Measurements from ENCODE around the gene CNOT2.
"Not testable (repeated sequence)": the region's sequence is repeated elsewhere in the genome, so short reads cannot be mapped to it uniquely, and the experiment has no call there.

The CNOT2 gene

DNA sequence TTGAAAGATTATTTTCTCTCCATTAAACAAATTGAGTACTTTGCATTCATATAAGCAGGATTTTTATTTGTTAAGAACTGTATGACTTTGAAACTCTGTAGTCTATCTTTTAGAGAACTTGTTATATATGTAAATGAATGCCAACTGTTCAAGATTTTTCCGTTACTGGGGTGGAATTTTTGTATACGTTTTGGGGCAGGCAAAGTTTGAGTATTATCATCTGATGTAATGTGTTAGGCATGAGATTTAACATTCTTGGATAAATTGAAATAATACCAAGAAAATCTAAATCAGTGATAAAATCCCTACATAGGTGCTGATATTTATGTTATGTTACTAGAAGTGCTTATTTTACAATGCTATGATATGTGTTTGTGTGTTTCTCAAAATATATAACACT lies 8.4 kb downstream of the CNOT2 start:
- DNase-seq (ENCODE audit: low spot score): no peak

DNA sequence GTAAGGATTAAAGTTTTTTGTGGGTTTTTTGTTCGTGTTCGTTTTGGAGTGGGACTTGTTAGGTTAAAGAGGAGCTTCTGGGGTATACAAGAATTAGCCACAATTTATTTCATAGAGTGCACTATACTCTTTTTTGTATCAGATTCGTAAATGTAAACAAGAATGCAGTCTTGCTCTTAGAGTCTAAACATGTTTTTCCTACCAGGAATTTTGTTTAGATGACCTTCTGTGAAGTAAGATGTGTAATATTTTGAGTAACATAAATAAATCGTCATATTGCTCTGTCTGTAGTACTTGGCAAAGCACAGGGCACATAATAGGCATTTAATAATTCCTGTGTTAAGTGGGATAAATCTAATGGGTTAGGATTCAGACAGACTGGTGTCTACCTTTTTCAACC lies 9.6 kb downstream of the CNOT2 start:
- DNase-seq (ENCODE audit: low spot score): no peak

DNA sequence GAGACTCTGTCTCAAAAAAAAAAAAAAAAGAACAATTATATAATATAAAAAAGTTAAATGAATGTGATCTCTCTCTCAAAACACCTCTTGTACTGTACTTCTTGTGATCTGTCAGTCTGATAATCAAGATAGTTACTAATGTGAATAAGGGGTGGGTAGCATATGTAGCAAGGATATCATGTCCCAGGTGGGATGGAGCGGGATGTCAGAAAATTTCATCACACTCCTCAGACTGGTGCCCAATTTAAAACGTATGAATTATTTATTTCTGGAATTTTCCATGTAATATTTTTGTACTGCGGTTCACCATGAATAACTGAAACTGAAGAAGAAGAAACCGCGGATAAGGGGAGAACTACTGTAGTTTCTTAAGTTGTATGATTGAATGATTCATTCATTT lies 11.0 kb downstream of the CNOT2 start:
- DNase-seq (ENCODE audit: low spot score): no peak

- no peak for DNase-seq (ENCODE audit: low spot score)
Observed at GRCh38 chr12:70254846-70255245, 11.6 kb downstream of the CNOT2 start.

DNA sequence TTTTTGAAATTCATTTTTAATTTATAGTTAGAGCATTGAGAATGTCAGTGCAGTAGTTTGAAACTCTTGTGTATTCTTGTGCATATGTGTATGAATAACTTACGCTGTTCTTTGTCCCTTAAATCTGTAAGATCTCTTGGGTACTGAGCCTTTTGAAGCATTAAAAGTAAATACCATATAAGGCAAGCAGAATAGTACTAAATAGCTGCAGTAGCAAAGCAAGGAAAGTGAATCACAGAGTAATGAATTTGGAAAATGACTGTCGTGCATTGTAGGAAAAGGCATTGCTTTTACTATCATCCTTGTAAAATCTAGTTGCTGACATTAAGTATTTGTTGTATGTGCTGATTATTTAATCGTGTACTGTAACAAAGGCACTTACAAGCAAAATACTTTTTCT lies 12.1 kb downstream of the CNOT2 start:
- DNase-seq (ENCODE audit: low spot score): no peak

GRCh38 chr12:70258605-70259403 lies 15.6 kb downstream of the CNOT2 start:
- DNase-seq (ENCODE audit: low spot score): no peak

- DNase-seq (ENCODE audit: low spot score): no peak
Observed at GRCh38 chr12:70260646-70261045, 17.4 kb downstream of the CNOT2 start.

DNA sequence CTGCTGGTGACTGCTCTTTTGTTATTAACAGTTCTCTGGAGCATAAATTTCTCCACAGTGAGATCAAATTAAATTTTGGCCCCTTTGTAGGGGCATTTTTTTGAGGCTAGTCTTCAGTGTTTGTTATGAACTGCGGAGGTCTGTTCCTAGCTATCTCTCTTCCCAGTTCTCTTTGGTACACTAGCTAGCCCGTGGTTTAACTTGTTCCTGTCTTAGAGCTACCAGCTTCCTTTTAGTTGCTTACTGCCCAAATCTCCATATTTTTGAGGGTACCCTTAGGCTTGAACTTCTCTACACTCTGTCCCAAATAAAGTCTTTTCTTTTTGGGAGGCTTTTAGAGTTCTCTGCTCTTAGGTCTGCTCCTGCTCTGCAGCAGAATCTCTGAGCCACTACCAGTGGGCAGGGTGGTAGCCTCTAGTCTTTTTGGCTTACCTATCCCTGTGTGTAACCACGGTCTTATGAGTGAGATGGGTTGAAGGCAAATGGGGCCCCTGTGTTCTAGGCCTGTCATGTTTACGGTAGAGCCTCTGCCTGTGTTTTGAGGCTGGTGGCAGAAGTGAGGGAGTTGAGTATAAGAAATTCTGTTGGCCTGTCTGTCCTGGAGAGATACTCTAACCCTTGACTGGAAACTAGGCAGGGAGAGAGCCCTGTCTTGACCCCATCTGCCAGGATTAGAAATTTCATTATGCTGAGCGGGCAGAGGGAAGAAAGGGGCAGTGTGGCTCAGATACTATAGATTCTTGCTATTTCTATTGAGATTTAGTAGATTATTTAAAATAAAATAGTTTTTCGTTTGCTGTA lies 21.0 kb downstream of the CNOT2 start:
- no peak for DNase-seq (ENCODE audit: low spot score)

GRCh38 chr12:70265132-70265531 lies 21.9 kb downstream of the CNOT2 start:
- no peak for DNase-seq (ENCODE audit: low spot score)

GRCh38 chr12:70267550-70267949 lies 24.3 kb downstream of the CNOT2 start:
- no peak for DNase-seq (ENCODE audit: low spot score)

DNA sequence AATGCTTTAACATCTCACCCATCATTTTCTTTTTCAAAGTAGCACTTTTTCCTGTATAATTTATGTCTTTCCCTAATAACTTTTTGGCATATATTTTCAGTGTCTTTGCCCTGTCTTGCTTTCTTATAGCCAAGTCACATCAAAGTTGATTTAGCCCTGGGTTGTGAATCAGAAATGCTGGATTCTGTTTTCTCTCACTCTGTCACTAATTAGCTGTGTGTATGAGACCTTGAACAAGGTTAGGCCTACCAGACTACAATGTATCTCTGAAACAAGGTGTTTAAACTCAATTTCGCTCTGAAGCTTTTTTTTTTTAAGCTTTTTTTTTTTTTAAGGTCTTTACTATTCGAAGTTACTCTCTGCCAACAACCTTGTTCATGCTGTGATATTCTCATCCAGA lies 25.7 kb downstream of the CNOT2 start:
- DNase-seq (ENCODE audit: low spot score): no peak

DNA sequence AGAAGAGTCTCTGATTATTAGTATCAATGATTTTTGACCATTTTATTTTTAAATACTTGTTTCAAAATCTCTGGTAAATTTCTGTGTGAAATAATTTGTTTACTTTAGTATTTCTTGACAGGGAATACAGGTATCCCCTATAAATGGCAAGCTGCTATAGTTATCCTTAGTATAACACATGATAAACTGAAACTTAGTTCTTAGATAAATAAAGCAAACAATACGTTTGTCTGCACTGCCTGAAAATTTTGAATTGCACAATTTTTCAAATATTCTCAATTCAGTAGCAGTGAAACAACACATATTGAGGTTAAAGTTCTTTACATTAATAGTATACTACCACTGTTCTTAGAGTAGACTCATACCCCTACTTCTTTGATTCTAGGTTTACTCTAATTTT lies 26.9 kb downstream of the CNOT2 start:
- DNase-seq (ENCODE audit: low spot score): no peak

DNA sequence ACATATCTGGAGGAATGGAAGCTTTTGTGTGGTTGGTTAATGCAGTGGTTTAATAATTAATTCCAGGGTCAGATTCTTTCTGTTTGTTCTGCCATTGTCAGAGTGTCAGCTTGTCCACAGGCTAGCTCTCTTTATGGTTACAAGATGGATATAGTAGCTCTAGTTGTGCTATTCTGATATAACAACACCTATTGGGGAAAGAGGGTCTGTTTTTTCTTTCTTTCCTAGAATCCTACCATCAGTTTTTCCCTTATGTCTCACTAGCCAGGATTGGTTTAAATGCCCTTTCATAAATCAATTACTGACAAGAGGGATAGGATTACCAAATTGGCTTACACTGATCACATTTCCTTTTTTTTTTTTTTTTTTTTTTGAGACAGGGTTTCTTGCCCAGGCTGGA lies 27.8 kb downstream of the CNOT2 start:
- no peak for DNase-seq (ENCODE audit: low spot score)

DNA sequence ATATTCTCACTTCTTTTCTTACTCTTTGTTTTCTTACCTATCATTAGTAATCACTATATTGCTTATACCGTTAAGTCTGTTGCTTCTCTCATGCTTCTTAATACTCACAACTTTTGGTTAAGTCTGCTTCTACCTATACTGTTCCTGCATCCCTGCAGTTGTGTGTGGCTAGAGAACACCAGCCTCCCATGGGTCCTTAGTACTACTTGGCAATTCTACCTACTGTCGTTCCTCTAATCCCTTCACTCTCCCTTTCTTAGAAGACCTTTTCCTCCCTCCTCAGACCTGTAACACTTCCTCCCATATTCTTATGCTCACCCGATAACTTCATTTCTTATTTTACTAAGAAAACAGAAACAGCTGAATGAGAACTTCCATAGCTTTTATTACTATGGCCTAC lies 29.3 kb downstream of the CNOT2 start:
- no peak for DNase-seq (ENCODE audit: low spot score)

DNA sequence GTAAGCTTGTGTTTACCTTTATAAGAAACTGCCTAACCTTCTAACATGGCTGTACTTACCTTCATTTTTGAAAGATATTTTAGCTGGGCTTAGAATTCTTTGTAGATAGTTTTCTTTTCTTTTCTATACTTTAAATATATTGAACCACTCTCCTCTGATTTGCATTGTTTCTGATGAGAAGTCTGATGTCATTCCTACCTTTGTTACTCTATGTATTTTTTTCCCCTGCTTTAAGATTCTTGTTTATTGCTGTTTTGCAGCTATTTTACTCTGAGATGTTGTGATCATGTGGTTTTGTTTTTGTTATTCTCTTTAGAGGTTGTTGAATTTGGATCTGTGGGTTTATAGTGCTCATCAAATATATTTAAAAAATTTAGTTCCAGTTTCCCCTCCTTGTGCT lies 31.8 kb downstream of the CNOT2 start:
- no peak for DNase-seq (ENCODE audit: low spot score)

DNA sequence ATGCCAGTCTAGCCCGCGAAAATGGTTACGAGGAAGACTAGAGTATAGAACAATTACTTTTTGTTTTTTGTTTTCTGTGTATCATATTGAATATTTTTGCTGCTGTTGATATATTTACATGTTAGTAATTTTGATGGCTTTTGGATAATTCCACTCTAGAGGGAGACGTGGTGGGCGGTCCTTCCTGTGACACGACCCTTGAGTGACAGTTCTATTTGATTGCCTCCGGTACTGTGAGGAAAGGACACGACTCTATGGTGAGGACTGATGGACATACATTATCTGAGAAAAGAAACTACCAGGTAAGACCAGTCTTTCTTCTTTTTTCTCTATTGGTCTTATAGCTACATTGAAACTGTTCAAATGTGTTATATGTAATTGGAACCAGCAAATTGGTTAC lies 34.7 kb downstream of the CNOT2 start:
- DNase-seq (ENCODE audit: low spot score): no peak

DNA sequence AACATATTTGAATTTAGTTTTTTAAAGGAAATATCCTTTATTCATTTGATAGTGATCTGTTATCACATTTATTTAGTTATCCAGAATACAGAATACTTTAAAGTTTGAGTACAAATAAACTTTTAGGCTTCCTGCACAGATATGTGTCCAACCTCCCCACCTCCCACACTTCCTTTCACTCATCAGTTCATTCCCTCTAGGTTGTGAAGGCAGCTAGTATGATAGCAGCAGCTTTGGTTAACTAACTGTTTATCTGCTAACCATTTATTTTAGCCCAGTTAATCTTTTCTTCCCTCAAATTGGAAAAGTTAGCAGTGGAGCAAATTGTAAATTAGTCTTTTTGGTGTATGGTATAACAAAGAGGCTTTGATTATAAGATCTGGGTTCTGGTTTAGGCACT lies 35.7 kb downstream of the CNOT2 start:
- DNase-seq (ENCODE audit: low spot score): no peak

DNA sequence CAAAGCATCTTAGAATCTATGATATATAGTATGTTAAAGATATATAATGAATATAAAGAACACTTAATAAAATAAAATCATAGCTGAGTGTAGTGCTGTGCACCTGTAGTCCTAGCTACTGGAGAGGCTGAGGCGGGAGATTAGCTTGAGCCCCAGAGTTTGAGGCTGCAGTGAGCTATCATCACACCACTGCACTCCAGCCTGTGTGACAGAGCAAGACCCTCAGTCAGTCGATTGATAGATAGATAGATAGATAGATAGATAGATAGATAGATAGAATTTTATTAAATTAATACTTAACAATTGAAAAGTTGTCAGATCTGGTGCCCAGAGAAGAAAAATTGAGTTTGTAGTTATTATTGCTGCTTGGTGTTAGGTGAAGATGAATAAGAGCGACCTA lies 40.0 kb downstream of the CNOT2 start:
- DNase-seq (ENCODE audit: low spot score): no peak

DNA sequence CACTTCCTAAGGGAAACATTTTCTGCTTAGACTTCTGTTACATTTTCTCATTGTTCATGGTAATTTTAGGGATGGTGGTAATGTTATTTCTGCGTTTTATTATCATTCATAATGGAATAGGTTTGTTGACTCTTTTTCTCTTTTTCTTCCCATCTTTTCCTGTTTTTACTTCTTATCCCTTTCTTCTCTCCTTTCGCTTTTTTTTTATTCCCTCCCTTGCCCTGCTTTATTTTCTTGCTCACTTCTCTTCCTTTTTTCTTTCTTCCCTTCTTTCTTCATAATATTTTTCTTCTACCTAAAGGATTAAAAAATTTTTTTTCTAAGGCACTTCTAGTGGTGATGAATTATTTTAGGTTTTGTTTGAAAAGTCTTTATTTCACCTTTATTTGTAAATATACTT lies 45.6 kb downstream of the CNOT2 start:
- DNase-seq (ENCODE audit: low spot score): no peak

DNA sequence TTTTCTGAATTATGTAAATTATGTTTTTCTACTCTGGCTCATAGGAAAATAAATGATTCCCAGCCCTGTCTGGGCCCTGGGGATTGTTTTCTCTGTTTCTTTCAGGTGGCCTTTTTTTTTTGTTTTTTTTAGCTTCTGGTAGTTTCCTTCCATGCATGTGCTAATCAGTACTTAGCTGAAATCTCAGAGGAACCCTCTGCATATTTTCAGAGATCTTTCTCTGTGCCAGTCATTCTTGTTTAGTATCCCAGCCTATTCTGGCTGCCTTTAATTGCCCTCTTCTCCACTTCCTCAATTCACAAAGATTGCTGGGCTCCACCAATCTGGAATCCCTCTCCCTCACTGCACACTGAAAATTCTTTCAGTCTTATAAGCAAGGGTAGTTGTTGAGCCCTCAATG lies 46.9 kb downstream of the CNOT2 start:
- DNase-seq (ENCODE audit: low spot score): no peak

DNA sequence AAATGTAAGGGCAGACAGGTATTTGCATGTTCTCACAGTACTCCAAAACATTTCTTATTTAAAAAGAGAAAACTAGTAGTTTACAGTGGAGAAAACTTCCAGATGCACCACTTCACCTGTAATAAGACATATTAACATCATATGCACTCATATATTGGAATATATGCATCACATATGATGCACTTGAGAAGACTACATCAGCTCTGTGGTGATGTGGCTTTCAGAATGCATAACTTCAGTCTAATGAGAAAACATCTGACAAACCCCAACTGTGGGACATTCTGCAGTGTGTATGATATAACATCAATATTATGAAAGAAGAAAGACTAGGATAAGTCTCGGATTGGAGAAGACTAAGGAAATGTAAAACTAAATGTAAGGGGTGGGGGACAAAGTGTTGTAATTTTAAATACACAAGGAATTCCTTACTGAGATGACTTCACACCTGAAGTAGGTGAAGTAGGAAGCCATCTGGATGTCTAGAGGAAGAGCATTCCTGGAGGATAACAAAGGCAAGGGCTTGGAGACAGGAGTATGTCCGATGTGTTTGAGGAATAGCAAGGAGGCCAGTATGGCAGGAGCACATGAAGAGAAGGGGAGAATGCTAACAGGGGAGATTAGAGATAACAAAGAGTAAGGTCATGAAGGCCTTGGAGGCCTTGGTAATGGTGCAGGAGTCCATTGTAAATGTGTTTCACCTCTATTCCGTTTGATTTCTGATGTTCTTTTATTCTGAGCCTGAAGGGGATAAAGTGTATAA lies 49.0 kb downstream of the CNOT2 start:
- DNase-seq (ENCODE audit: low spot score): no peak

DNA sequence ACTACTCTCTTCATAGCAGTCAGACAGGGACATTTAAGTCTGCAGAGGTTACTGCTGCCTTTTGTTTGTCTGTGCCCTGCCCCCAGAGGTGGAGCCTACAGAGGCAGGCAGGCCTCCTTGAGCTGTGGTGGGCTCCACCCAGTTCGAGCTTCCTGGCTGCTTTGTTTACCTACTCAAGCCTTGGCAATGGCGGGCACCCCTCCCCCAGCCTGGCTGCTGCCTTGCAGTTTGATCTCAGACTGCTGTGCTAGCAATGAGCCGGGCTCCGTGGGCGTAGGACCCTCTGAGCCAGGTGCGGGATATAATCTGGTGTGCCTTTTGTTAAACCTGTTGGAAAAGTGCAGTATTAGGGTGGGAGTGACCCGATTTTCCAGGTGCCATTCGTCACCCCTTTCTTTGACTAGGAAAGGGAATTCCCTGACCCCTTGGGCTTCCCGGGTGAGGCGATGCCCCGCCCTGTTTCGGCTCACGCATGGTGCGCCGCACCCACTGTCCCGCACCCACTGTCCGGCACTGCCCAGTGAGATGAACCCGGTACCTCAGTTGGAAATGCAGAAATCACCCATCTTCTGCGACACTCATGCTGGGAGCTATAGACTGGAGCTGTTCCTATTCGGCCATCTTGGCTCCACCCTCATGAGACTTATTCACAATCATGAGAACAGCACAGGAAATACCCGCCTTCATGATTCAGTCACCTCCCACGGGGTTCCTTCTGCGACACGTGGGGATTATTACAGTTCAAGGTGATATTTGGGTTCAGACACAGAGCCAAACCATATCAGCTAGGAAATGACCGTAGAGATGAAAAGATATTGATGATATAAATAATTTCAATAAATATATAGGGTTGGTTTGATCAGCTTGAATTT lies 61.7 kb downstream of the CNOT2 start:
- not testable (repeated sequence) for DNase-seq (ENCODE audit: low spot score)

All from CD4-positive, alpha-beta T cell treated with Interleukin-6 at 100 ng/mL for 8 hours (primary cell).